ENCODE measurements around the gene KHDC4.
"Not testable (repeated sequence)": the region's sequence is repeated elsewhere in the genome, so short reads cannot be mapped to it uniquely, and the experiment has no call there.

KHDC4 gene

DNA sequence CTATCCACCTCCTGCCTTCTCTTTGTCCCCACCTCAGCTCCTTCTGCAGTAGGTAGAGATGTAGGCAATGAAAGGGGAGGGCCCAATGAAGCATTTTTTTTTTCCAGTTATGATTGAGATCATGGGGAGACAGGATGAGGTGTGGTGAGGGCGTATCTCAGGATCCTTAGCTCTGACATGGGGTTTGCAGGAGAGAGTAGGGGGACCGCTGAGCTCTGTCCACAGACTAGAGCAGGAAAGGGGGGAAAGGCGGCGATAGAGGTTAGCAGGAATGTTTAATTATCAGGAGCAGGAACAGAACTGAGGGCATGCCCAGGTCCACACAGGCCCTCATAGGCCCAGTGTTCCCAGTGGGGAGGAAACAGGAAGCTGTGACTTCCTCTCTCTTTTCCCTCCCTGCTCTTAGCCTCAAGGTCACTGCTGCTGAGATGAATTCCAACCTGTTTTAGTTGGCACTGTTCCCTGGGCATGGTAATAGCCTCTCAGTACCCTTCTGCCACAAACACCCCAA, 6.3 kb upstream of the KHDC4 start:
- no peak for DNase-seq

DNA sequence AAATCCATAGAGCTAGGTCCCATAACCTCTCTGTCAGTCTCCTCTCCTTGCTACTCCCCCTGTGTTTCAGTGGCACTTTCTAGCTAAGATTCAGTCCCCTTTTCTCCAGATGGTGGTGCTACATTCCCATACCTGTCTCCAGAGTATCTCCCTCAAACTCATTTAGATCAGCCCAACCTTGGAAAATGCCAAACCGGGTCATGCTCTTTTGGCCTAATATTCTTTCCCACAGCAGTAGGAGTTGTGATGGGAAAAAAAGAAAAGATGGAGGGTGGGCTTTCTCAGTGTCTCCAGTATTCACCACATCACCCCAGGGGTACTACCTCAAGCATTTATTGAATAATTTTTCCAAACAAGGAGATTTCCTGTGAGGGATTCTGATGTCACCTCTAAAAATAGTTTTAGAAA, 4.0 kb upstream of the KHDC4 start:
- DNase-seq: peak; percentile 25

DNA sequence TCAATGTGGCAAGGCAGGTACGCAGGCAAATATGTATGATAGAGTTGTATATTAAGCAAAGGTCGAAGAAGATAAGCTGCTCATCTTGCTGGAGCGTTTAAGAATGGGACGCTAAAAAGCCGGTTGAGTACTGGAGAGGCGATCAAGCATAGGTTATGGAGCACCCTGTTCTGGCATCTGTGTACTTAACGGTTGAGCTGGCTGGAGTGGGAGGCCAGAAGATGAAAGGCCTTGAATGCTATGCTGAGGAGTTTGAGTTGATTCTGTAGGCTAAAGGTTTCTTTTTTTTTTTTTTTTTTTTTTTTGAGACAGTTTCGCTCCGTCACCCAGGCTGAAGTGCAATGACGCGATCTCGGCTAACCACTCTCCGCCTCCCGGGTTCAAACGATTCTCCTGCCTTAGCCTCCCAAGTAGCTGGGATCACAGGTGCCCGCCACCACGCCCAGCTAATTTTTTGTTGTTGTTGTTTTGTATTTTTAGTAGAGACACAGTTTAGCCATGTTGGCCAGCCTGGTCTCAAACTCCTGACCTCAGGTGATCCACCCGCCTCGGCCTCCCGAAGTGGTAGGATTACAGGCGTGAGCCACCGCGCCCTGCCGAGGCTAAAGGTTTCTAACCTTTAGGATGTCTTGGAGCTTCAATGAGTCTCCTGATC, 850 bp upstream of the KHDC4 start:
- DNase-seq: no peak

DNA sequence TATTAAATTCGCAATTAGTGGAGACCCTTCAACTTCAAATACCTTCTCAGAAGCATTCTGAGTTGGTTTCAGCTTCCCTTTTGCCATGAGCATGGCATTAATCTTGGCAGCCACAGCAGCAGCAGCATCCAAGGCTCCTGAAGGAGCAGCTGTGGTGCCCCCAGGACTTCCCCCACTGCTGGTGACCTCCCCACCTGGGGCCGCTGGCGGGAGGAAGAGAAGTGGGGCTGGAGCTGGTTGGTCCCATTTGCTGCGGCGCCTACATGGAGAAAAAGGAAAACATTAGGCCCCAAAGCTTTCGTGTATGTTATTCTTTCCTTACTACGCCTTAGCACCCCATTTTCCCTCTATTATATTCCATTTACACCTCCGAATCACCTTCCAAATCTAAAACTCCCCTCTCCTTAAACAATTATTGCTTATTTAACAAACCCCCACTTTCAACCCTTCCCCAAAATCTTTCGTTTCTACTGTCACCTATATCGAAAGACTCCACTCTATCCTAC, 569 bp downstream of the KHDC4 start:
- no peak for DNase-seq

DNA sequence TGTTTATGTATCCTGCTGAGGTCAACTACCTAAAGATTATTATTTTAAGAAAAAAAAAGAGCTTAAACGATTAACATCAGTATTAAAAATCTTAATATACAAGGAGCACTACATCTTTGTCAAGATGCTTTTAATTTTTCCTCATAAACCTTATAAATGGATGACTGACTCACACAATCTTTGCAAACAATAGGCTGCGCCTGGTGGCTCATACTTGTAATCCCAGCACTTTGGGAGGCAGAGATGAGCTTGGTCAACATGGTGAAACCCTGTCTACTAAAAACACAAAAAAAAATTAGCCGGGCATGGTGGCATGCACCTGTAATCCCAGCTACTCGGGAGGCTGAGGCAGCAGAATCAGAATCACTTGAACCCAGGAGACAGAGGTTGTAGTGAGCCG, 1.7 kb downstream of the KHDC4 start:
- DNase-seq: no peak

DNA sequence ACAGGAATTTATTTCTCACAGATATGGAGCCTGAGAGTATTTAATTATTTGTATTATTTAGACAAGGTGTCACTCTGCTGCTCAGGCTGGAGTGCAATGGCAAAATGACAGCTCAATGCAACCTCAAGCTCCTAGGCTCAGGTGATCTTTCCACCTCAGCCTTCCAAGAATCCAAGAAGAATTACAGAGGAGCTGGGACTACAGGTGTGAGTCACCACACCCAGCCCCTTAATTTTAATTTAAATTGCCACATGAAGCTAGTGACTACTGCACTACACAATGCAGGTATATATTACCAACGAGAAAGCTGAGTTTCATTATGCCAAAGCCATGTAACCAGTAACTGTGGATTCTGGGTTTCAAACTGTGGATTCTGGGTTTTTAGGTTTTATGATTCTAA, 2.1 kb downstream of the KHDC4 start:
- DNase-seq: no peak

DNA sequence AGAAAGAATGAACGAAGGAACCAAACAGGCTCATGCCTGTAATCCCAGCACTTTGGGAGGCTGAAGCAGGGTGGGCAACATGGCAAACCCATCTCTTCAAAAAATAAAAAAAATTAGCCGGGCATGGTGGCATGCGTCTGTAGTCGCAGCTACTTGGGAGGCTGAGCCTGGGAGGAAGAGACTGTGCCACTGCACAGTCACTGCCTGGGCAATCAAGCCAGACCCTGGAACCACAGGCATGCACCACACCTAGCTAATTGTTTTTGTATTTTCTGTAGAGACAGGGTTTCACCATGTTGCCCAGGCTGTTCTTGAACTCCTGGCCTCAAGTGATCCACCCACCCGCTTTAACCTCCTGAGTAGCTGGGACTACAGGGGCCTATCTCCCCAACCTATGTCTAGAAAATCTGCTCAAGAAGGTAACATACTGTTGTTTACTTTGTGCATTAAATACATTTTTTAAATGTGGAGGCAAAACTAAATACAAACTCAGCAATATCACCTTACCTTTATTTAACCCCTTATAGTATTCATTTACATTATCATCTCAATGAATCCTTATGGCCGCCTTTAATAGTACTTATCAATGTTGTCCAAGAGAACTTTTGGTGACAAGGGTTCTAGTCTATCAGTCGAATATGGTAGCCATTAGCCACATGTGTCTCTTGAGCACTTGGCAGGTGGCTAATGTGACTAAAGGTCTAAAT, 2.7 kb downstream of the KHDC4 start:
- no peak for DNase-seq

DNA sequence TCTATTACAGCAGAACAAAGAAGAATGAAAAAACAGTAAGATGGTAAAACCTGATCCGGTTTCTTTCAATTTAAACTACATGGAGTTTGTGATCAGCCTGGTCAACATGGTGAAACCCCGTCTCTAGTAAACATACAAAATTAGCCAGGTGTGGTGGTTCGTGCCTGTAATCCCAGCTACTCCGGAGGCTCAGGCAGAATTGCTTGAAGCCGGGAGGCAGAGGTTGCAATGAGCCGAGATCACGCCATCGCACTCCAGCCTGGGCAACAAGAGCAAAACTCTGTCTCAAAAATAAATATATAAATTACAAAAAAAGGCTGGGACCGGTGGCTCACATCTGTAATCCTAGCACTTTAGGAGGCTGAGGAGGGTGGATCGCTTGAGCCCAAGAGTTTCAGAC, 3.5 kb downstream of the KHDC4 start:
- not testable (repeated sequence) for DNase-seq

DNA sequence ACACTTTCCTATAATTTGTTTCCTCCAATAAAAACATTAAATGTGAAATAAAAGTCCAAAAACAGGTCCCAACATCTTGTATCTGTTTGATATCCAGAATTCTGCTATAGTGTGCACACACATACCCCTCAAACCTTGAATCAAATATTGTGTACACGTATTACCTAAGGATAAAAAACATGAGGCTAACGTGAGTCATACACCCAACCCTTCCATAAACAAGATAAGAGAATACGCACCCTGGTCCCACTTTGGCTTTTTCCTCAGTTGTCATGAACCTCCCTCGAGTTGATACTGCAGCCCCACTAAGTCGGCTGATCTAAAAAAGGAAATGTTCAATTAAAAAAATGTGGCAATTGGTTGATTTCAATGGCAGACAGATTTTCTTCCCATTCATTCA, 5.2 kb downstream of the KHDC4 start:
- no peak for DNase-seq

DNA sequence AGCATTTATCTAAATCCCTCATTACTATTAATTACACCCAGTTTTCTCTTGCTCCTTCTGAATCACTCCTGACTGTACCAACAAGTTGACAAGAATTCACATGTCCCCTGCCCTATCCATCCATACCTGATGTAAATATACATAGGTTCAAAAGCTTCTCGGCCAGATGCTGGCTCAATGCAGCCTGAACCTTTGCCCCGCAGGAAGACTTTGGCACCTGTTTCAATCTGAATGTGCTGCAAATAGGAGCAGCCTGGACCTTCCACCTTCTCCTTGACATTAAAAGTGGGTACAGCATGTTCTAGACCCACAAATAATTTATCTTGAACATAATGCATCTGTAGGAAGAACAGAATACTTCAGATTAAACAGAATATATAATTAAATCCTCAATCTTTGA, 8.7 kb downstream of the KHDC4 start:
- no peak for DNase-seq

DNA sequence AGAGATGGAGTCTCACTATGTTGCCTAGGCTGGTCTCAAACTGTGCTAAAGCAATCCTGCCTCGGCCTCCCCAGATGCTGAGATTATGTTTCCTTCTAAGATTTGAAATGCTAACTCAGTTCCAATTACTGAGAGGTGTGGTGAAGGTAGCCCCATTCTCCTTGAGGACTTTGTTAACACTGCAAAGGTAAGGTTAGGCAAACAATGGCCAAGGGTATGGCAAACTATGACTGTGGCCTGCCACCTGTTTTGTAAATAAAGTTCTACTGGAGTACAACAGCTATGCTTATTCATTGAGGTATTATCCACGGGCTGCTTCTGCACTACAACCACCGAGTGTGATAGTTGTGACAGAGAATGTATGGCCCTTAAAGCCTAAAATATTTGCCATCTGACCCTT, 13.5 kb downstream of the KHDC4 start:
- no peak for DNase-seq

DNA sequence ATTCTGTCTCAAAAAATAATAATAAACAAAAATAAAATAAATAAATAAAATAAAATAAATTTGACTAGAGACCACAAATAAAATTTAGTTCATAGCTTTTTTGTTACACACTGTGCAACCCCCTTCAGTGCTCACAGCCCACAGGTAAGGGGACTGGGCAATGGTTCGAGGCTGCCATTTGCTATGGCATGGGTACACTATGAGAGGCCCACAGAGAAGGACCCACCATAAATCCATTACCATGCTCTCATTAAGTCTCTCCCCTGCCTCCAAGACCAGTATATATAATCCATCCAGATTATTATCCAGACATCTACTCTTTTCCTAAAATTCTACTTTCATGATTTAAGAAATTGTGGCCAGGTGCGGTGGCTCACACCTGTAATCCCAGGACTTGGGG, 14.4 kb downstream of the KHDC4 start:
- no peak for DNase-seq

DNA sequence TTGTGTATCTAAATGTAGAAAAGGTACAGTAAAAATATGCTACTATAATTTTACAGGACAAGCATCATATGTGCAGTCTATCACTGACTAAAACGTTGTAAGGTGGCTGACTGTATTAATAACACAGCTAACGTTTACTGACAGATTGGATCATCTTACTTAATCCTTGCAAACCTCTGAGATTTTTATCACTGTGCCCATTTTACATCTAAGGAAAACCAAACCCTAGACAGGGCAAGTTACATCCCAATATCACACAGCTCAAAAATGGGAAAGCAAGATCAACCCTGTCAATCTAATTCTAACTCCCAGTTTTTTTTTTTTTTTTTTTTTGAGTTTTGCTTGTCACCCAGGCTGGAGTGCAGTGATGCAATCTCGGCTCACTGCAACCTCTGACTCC, 15.6 kb downstream of the KHDC4 start:
- no peak for DNase-seq

DNA sequence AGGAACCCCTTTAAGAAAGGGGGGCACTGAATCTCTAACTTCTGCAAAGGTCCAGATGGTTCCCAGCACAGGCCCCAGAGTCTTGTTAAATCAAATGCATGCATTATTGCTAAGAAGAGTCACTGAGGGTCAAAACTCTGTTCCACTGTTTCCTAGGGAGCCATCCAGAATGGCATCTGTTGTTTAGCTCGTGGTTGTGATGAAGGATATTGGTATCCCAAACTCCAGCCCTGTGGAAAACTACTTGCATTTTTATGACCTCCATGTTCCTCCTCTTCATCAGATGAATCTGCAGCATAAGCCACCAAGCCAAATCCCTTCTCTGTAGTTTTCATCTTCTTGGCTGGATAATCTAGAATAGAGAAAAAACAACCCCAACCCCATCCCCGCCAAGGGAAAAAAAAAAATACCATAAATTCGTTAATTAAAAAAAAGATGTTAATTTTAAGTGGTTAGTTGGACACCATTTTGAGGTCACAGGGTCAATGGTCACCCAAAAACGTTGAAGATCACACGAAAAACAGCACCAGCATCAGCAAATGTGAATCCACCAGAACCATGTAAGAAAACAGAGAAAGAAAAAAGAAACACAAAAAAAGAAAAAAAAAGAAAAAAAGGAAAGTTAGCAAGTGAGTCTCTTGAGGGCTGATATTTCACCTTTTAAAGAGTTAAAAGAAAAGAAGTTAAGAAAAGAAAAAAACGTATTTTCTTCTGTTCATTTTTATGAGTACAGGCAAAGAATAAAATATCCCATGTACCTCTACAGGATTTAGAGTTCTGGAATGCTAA, 20.1 kb downstream of the KHDC4 start:
- DNase-seq: no peak

DNA sequence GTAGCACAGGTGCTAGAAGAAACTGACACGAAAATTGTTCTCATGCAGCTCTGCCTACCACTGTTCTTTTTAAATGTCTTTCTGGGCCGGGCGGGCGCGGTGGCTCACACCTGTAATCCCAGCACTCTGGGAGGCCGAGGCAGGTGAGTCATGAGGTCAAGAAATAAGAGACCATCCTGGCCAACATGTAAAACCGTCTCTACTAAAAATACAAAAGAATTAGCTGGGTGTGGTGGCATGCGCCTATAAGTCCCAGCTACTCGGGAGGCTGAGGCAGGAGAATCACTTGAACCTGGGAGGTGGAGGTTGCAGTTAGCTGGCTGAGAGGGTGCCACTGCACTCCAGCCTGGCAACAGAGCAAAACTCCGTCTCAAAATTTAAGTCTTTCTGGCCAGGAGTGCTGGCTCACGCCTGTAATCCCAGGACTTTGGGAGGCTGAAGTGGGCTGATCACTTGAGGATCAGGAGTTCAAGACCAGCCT, 22.1 kb downstream of the KHDC4 start:
- no peak for DNase-seq

DNA sequence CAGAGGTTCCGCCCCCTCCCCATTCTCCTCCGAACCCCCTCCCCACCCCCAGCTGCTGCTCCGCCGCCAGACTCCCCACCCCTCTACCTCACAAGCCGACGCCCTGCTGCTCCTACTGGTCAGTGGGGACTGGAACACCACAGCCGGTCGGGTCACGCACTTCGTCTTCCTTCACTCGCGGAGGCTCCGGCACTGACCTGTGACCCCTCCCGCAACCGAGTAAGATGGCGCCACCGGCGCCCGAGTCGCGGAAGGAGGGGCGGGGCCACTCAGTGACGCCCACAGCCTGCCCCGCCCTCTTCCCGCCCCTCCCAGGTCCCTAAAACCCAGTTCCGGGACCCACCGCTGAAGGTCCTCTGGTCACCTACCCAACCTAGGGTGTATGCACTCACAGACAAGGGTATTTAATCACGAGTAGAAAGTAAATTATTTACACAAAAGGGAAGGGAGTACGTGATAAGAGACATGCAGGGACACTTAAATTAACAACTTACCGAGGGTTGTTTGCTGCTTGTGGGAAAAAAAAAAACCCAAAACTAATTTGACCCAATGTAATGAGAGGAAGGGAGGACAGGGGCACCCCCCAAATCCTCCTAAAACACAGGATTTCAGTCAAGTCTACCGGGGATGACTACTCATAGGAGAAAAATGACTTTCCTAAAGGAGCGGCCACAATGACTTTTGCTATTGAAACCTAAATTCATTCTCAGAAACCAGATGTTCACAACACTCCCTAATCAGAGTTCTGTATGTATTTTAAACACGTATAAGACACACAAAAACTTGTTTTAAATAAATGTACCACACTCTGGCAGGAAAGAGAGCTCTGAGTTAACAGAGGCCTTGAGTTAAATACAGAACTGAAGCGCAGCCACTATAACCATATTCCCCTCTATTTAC, 22.8 kb downstream of the KHDC4 start, which contains the start of gene RIT1:
RIT1 (minus strand) TSS at position 194 of the 900 bp plus-strand sequence. CDS start 588 bp downstream, outside the sequence.
- DNase-seq: peak; percentile 41

DNA sequence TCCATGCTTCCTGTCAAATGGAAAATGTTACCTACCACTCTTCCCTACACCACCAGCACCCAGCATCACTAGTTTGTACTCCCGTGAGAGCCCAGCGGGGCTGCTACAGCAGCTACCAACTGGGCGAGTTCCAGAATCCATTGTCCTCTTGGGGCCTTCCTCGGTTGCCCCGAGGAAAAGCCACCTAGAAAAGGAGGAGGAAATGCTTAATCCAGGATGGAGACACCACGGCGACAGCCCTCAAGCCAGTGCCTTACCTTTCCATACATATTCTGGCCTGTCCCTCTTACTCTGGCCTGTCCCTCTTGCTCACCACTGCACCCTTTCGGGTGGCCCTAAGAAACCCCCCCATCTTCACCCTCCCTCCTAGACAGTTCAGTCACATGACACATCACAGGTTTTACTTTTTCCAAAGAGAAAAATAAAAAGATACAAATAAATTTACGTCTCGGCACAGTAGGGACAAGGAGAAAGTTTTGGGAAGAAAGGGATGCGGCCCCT, 23.5 kb downstream of the KHDC4 start:
- no peak for DNase-seq

DNA sequence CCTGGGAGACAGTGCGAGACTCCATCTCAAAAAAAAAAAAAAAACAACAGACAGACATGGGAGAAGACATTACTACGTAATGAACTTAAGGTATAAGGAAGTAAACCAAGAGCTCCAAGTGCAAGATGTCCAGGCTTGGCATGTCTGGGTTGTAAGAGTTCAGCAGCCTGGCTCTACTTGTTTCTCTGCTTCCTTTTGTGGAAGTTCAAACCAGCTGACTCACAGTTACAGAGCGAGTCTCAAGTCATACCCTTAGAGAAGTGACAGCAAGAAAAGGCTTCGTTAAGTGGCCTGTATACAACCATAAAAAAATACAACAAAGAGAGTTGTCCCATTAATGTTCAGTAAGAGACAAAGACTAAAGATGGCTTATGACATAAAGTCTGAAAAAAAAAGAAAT, 24.3 kb downstream of the KHDC4 start:
- DNase-seq: no peak

DNA sequence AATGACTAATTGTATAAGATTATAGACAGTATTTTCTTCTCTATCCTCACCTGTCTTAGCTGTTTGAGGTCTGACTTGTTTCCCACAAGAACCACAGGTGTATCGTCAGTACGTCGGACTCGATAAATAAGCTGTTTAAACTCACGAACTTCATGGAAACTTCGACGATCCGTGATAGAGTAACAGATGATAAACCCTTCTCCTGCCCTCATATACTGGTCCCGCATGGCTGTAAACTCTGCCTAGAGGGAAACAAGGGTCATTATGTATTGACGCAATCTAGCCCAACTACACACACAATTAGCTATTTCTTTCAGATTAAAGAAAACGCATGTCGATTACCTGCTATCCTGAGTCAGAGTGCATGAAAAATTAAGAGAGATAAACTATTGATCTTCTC, 30.0 kb downstream of the KHDC4 start:
- no peak for DNase-seq

DNA sequence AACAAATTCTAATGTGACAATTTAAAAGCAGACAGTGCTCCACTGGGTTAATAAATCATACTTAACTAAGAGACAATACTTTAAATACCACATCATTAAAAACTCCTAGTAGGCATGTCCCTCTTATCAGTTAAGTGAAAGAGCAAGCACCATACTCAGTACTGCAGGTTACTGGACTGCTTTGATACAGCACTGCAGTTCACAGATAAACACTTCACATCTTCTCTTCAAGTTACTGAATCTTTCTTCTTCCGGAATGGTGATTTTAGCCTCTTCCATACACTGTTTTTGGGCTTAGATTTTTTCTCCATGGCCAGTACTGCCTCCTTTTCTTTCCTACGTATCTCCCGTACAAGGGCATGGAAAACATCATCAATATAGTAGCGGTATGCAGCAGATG, 34.1 kb downstream of the KHDC4 start:
- no peak for DNase-seq

DNA sequence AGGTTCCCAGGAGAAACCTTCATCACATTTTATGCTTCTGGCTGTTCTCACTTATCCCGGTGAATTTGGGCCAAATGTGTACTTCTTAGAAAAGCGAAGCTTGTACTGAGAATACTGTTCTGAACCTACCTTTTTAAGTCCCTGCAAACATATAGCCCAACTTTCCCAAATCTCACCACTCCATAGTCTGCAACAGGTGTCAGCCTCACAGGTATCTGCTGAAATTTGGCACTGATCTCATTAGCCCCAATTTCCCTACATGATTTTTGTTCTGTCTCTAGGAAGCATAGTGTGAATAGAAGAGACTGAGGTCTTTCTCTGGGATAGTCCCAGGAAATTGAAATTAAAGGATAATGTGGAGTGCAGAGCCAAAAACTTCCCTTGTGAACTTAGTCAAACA, 34.5 kb downstream of the KHDC4 start:
- DNase-seq: no peak

DNA sequence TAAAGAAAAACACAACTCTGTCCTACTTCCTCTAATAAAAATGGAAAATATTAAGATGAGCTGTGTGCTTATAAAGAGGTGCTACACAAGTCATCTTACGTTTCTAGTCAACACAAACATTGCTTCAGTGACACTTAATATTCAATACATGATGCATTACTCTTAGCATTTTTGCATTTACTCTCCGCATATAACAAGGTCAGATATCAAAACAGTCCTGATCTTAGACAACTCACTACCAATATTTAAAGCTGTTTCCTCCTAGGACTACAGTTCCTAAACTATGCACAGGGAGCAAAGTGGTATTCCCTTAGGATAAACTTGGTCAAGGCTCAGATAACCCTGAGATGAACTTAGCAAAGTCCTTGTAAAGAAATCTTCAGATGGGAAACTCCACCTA, 35.3 kb downstream of the KHDC4 start:
- no peak for DNase-seq
